Prostate gland (tissue), 2 donors: ENCODE results near the gene CLDN19. TPM values are rescaled to one million over a fixed set of nuclear protein-coding genes. Genes with fewer than 3 reads are reported as not detected.

Experiments
- DNase-seq: peaks from one replicate; pipeline ENCODE4 v3.0.0-alpha.2; 2019; ENCODE audit warnings: low spot score
- H3K27ac ChIP-seq, 2 donors: fragments of 200-600 bp; sonication (generic); 2 replicates each; pipeline ENCODE4 v1.5.1; 2017 to 2019
- H3K27me3 ChIP-seq: fragments of 200-600 bp; sonication (generic); replicated peaks from 2 replicates; pipeline ENCODE4 v1.5.1; 2019; ENCODE audit not compliant: insufficient read depth
- H3K36me3 ChIP-seq, 2 donors: fragments of 200-600 bp; sonication (generic); 1 replicate in 1 of 2; 2 replicates in 1 of 2; pipeline versions ENCODE4 v1.5.1 to v1.8.1; 2017 to 2019
- H3K4me1 ChIP-seq: fragments of 200-600 bp; sonication (generic); replicated peaks from 2 replicates; pipeline ENCODE4 v1.5.1; 2019
- H3K4me3 ChIP-seq, 2 donors: fragments of 200-600 bp; sonication (generic); 2 replicates each; pipeline ENCODE4 v1.5.1; 2017 to 2019
- H3K9me3 ChIP-seq: fragments of 200-600 bp; sonication (generic); 2 replicates; pipeline ENCODE4 v1.5.1; 2017
- POLR2A ChIP-seq: fragments of 450-650 bp; IDR thresholded peaks from one replicate; pipeline ENCODE4 v1.6.1; 2016; ENCODE audit warnings: antibody characterized with exemption, mild to moderate bottlenecking
- POLR2AphosphoS5 ChIP-seq: sonication (generic); formaldehyde crosslinking; IDR thresholded peaks from one replicate; pipeline ENCODE4 v1.6.1; 2017; ENCODE audit warnings: antibody characterized with exemption
- WGBS: methylation state at CpG from one replicate; pipeline ENCODE4 v1.1.5; 2018; 5-methylcytosine and 5-hydroxymethylcytosine counted together
- intact Hi-C: fragments of 100-400 bp; cut with DNase I; formaldehyde crosslinking; loops from one replicate; pipeline ENCODE4 v1.14.2; 2022
- total RNA-seq, 2 donors: library from RNA; depleted of rRNA; stranded (reverse); fragments of >200 nt; gene quantifications; one replicate each; pipeline ENCODE4 v1.1.0, GENCODE V29; 2016
- TF ChIP-seq, protein P1 (sequence below), 4 experiments: fragments of 200-600 bp in 2 of 4; fragments of 450-650 bp in 2 of 4; sonication (generic) in 2 of 4; IDR thresholded peaks; 1 replicate in 3 of 4; 2 replicates in 1 of 4; pipeline ENCODE4 v1.5.1; 2016 to 2019; ENCODE audit warnings: antibody characterized with exemption in 4 of 4, mild to moderate bottlenecking in 2 of 4, moderate library complexity in 2 of 4

CLDN19 gene, protein sequence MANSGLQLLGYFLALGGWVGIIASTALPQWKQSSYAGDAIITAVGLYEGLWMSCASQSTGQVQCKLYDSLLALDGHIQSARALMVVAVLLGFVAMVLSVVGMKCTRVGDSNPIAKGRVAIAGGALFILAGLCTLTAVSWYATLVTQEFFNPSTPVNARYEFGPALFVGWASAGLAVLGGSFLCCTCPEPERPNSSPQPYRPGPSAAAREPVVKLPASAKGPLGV
- 1 to 10 TPM; 1.1 to 1.5 TPM for total RNA-seq

DNA sequence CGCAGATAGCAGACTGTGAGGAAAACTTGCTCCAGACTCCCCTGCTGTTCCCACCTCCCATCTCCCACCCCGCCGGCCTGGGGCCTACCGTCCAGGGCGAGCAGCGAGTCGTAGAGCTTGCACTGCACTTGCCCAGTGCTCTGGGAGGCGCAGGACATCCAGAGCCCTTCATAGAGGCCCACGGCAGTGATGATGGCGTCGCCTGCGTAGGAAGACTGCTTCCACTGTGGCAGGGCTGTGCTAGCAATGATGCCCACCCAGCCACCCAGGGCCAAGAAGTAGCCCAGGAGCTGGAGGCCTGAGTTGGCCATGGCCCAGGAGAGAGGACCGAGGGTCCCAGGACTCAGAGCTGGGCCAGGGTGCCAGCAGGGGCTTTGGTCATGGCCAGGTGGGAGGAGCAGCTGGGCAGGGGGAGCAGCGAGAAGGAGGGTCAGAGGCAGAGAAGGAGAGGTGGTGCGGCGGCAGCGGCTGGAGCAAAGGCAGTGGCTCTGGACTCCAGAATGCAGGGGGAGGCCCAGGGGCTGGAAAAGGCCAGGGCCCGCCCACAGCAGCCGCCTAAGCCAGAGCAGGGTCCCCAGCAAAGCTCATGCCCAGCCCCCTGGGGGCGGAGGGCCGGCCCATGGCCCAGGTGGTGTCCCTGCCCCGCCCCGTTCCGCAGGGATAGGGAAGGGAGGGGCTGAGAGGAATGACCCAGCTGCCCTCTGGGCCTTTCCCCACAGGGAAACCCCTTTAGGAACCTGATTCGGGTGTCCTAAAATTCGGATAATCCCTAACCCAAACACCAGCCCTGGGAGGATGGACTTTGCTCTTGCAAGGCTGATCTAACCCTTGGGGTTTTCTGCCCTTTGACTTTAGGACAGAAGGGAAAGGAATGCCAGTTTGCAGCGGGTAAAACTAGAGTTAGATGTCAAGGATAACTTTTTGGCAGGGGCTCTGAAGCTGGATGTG is at the start of gene CLDN19:
TSS of gene CLDN19 (minus strand) at position 484 of the 948 bp plus-strand sequence. CDS start at position 311, 173 bp downstream.
- no peaks in the 10 kb centered on the region for H3K27me3 ChIP-seq
- H3K27ac ChIP-seq = no peak within 1 kb of the TSS
- no peaks in the 10 kb centered on the region for H3K9me3 ChIP-seq
- 82% methylated on average over 23 of the region's 27 CpGs for WGBS
- intact Hi-C loops = no loop called here
- no peak for DNase-seq
- TF ChIP-seq POLR2A (no peak), POLR2AphosphoS5 (no peak)
- TF ChIP-seq, protein P1, sequence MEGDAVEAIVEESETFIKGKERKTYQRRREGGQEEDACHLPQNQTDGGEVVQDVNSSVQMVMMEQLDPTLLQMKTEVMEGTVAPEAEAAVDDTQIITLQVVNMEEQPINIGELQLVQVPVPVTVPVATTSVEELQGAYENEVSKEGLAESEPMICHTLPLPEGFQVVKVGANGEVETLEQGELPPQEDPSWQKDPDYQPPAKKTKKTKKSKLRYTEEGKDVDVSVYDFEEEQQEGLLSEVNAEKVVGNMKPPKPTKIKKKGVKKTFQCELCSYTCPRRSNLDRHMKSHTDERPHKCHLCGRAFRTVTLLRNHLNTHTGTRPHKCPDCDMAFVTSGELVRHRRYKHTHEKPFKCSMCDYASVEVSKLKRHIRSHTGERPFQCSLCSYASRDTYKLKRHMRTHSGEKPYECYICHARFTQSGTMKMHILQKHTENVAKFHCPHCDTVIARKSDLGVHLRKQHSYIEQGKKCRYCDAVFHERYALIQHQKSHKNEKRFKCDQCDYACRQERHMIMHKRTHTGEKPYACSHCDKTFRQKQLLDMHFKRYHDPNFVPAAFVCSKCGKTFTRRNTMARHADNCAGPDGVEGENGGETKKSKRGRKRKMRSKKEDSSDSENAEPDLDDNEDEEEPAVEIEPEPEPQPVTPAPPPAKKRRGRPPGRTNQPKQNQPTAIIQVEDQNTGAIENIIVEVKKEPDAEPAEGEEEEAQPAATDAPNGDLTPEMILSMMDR (IDR thresholded peaks at IDR 0.05) = no peak
- no peak within 1 kb of the TSS for H3K4me3 ChIP-seq
- no peaks in the 10 kb centered on the region for H3K4me1 ChIP-seq
- H3K36me3 ChIP-seq = no peaks in the 10 kb centered on the region

DNA sequence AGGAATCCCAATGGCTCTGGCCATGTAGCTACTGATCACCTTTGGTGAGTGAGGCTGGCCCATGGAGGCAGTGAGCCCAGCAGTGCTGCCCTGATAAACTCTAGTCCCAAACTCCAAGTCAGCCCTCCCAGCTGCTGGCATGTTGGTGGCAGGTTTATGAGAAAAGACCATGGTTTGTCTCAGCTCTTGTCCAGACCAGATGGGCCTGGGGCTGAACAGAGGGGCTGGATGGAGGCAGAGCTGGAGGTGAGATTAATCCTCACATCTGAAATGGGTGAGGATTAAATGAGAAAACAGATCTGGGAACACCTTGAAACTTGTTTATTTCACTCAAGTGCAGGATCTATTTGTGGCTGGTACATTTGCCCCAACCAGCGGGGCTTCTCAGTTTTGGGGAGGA is 48.0 kb upstream of the CLDN19 start:
- Histone ChIP-seq H3K27ac (no peak overlapping the region), H3K36me3 (no peaks in the 10 kb centered on the region)
- WGBS = 100% methylated on average over 1 of the region's 1 CpG

DNA sequence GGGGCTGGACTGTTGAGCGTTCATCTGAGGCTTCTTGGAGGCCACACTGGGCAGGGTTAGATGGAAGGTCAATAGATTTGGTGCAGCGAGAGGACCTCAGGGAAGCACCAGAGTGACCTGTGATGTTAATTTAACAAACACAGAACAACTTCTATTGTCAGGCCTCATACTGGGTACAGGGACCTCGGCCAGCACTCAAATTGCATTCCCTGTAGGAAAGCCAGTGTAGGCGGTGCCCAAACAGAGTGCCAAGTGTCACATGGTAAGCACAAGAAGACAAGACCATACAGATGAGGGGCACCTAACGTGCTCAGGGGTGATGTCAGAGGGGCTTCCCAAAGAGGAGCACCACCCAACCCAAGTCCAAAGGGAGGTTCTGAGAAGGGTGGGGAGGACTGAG is 46.1 kb upstream of the CLDN19 start:
- Histone ChIP-seq H3K4me3 (no peak overlapping the region), H3K9me3 (no peaks in the 10 kb centered on the region), H3K4me1 (no peaks in the 10 kb centered on the region), H3K36me3 (no peaks in the 10 kb centered on the region), H3K27me3 (no peaks in the 10 kb centered on the region), H3K27ac (no peak overlapping the region)
- TF ChIP-seq POLR2A (no peak), POLR2AphosphoS5 (no peak)
- TF ChIP-seq, protein P1 (IDR thresholded peaks at IDR 0.05) = no peak
- WGBS = 73% methylated on average over 5 of the region's 5 CpGs
- no peak for DNase-seq
- intact Hi-C loops = no loop called here

More for the DNA sequence above, 48.0 kb upstream of the CLDN19 start:
- Histone ChIP-seq H3K9me3 (no peaks in the 10 kb centered on the region), H3K4me3 (no peak overlapping the region), H3K4me1 (no peaks in the 10 kb centered on the region), H3K27me3 (no peaks in the 10 kb centered on the region)
- no peak for DNase-seq
- intact Hi-C loops = no loop called here
- TF ChIP-seq POLR2AphosphoS5 = no peak
- TF ChIP-seq POLR2A = no peak
- TF ChIP-seq, protein P1 (IDR thresholded peaks at IDR 0.05) = no peak

DNA sequence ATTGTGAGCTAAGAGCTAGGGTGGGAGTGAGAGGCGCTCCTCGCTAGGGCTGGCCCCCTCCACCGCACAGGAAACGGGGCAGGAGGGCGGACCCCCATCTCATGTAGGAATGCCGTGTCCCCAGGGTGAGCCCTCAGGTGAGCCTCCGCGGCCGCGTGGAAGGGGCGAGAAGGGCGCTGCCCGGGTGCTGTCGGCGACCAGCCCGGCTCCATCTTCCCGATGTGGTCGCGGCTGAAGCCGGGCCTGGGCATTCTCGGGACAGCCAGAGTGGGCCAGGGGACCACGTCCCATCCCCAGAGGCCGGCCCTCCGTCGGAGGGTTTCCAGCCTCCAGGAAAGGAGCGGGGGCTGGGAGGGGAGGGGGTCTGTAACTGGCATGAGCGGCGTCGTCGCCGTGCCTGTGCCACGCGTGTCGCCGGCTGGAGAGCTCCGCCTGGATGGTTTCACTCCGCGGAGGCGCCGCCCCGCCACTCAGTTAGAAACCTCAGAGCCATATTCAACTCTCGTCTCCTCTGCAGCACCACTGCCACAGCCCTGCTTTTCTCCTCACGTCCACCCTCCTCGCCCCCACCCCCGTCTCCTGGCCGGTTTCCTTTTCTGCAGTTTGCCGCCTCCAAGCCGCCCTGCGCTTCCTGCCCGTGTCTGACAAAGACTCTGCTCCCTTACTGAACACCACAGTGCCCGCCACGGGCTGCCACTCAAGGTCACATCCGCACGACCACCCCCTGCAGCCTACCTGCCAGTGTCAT is 45.1 kb upstream of the CLDN19 start, which contains the start of gene TMEM269:
TSS of gene TMEM269 (plus strand) at position 46 of the 748 bp plus-strand sequence. CDS start 4,903 bp downstream, outside the sequence.
- no peaks in the 10 kb centered on the region for H3K9me3 ChIP-seq
- intact Hi-C loops = no loop called here
- peak within 1 kb of the TSS; percentile 2 to 19 for H3K4me3 ChIP-seq
- no peak for TF ChIP-seq POLR2AphosphoS5
- TF ChIP-seq, protein P1 (IDR thresholded peaks at IDR 0.05) = no peak
- TF ChIP-seq POLR2A = no peak
- no peaks in the 10 kb centered on the region for H3K27me3 ChIP-seq
- H3K36me3 ChIP-seq = no peaks in the 10 kb centered on the region
- DNase-seq = no peak
- H3K27ac ChIP-seq = no peak within 1 kb of the TSS
- no peaks in the 10 kb centered on the region for H3K4me1 ChIP-seq
- 14% methylated on average over 30 of the region's 54 CpGs for WGBS
